Keratinocyte (primary cell): ENCODE measurements around the gene GAB1. TPM values are rescaled to one million over a fixed set of nuclear protein-coding genes. Genes with fewer than 3 reads are reported as not detected.

Experiments used
- DNase-seq: peaks from one replicate; pipeline ENCODE4 v3.0.0-alpha.2; 2011; ENCODE audit warnings: low read depth, missing footprints, low spot score
- FAIRE-seq: peaks from 2 replicates; lab custom pipeline; 2011; peaks lifted over from hg19 to GRCh38; lab: Jason Lieb, UNC
- H2AFZ ChIP-seq: 2 replicates; pipeline ENCODE4 v1.6.0; 2012; ENCODE audit warnings: low read length, control low read depth, inconsistent platforms; ENCODE audit not compliant: control insufficient read depth
- H3K27ac ChIP-seq: 2 replicates; pipeline ENCODE4 v1.5.1; 2011; ENCODE audit warnings: low read length; ENCODE audit not compliant: control insufficient read depth, insufficient read depth
- H3K27me3 ChIP-seq: 3 replicates; pipeline ENCODE4 v1.6.0; 2011; ENCODE audit warnings: low read length; ENCODE audit not compliant: control insufficient read depth, insufficient read depth; ENCODE audit errors: extremely low read depth
- H3K36me3 ChIP-seq, 2 experiments: 2 replicates in 1 of 2; 3 replicates in 1 of 2; pipeline ENCODE4 v1.5.1; 2011; ENCODE audit warnings: low read length in 2 of 2, mild to moderate bottlenecking in 1 of 2; ENCODE audit not compliant: control insufficient read depth in 2 of 2, insufficient read depth in 2 of 2; ENCODE audit errors: extremely low read depth in 1 of 2
- H3K4me1 ChIP-seq: 3 replicates; pipeline ENCODE4 v1.5.1; 2011; ENCODE audit warnings: low read length; ENCODE audit not compliant: control insufficient read depth, insufficient read depth; ENCODE audit errors: extremely low read depth
- H3K4me2 ChIP-seq: 3 replicates; pipeline ENCODE4 v1.6.0; 2011; ENCODE audit warnings: low read depth, low read length; ENCODE audit not compliant: control insufficient read depth, insufficient read depth; ENCODE audit errors: extremely low read depth
- H3K4me3 ChIP-seq, 3 experiments: fragments of 200-600 bp in 1 of 3; sonication (generic) in 1 of 3; 2 replicates in 2 of 3; 3 replicates in 1 of 3; pipeline ENCODE4 v1.5.1; 2011 to 2016; ENCODE audit warnings: low read length in 3 of 3, mild to moderate bottlenecking in 3 of 3, control low read depth in 2 of 3, inconsistent platforms in 1 of 3, low read depth in 1 of 3, mixed read lengths in 1 of 3, mixed run types in 1 of 3, moderate library complexity in 1 of 3; ENCODE audit not compliant: control insufficient read depth in 2 of 3, insufficient read depth in 2 of 3; ENCODE audit errors: extremely low read depth in 1 of 3
- H3K79me2 ChIP-seq: 2 replicates; pipeline ENCODE4 v1.6.0; 2012; ENCODE audit warnings: low read length; ENCODE audit not compliant: control insufficient read depth, insufficient read depth
- H3K9ac ChIP-seq: 3 replicates; pipeline ENCODE4 v1.6.0; 2011; ENCODE audit warnings: low read length; ENCODE audit not compliant: control insufficient read depth, insufficient read depth; ENCODE audit errors: extremely low read depth
- H3K9me1 ChIP-seq: 3 replicates; pipeline ENCODE4 v1.6.0; 2011; ENCODE audit warnings: low read length; ENCODE audit not compliant: control insufficient read depth, insufficient read depth; ENCODE audit errors: extremely low read depth
- H3K9me3 ChIP-seq: 2 replicates; pipeline ENCODE4 v1.5.1; 2012; ENCODE audit warnings: low read depth, low read length; ENCODE audit not compliant: control insufficient read depth
- H4K20me1 ChIP-seq: 3 replicates; pipeline ENCODE4 v1.6.0; 2011; ENCODE audit warnings: low read length; ENCODE audit not compliant: control insufficient read depth, insufficient read depth; ENCODE audit errors: extremely low read depth
- EZH2 ChIP-seq: IDR thresholded peaks from one replicate; pipeline ENCODE4 v1.6.1; 2012; ENCODE audit warnings: inconsistent platforms, mild to moderate bottlenecking, low read length, moderate library complexity
- dilution Hi-C: fragments of 300-500 bp; cut with MboI; formaldehyde crosslinking; loops from one replicate; pipeline ENCODE4 v1.7.0; 2020; ENCODE audit warnings: low sequenced_read_pairs; ENCODE audit not compliant: extremely low pct_ligation_motif_present
- polyA plus RNA-seq, 5 experiments: library from polyadenylated mRNA; depleted of rRNA in 3 of 5; stranded (reverse) in 3 of 5; stranded (forward) in 1 of 5; unstranded in 1 of 5; fragments of >200 nt; gene quantifications; 1 replicate in 1 of 5; 2 replicates in 3 of 5; 3 replicates in 1 of 5; pipeline versions ENCODE4 v1.2.1 to v1.2.3, GENCODE V29; 2011 to 2012; ENCODE audit warnings: missing spikeins in 2 of 5, low read depth in 1 of 5, low replicate concordance in 1 of 5
- TF ChIP-seq, protein P1 (sequence below), 3 experiments: IDR thresholded peaks in 1 of 3; conservative IDR thresholded peaks in 1 of 3; optimal IDR thresholded peaks in 1 of 3; 2 replicates in 2 of 3; 3 replicates in 1 of 3; pipeline versions ENCODE3 to v1.5.1; 2011; ENCODE audit warnings: low read length in 3 of 3, mild to moderate bottlenecking in 3 of 3, moderate library complexity in 2 of 3, control low read depth in 1 of 3, inconsistent platforms in 1 of 3; ENCODE audit not compliant: insufficient read depth in 2 of 3; ENCODE audit errors: extremely low read depth in 1 of 3

Gene GAB1
- polyA plus RNA-seq, 1 donor (not counting 4 experiments of a cell fraction or from before 2014, with no cell fraction given) = 11.0 TPM

DNA sequence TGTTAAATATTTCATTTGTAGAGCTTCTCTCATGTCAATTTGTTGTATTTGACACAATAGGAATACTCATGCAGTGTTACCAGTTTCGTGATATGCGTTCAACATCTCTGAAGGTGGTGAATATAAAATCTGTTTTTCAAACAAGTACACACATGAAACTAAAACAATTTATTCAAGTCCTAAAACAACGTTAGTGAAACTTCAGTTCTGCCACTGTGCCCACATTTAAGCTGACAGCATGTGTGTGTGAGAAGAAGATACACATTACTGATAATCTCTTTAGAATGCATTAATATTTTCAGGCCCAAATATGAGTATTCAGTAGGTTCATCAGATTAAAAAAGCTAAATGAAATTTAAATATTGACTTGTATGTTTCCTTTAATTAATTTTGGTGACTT is 21.7 kb downstream of the GAB1 start:
- Histone ChIP-seq H3K79me2 (peaks cover 24% of the 10 kb centered on the region), H3K9ac (peak overlapping the region; percentile 36), H3K27me3 (no peaks in the 10 kb centered on the region), H3K27ac (peak overlapping the region; percentile 88), H3K36me3 (no peaks in the 10 kb centered on the region), H2AFZ (no peak overlapping the region), H3K4me1 (peaks cover 63% of the 10 kb centered on the region), H3K9me1 (no peaks in the 10 kb centered on the region), H4K20me1 (no peaks in the 10 kb centered on the region), H3K4me2 (peak overlapping the region; percentile 88), H3K4me3 (peak overlapping the region in 1 of 3 experiments; percentile 10), H3K9me3 (no peaks in the 10 kb centered on the region)
- dilution Hi-C loops = no loop called here
- peak; percentile 34 for FAIRE-seq
- no peak for DNase-seq
- TF ChIP-seq, protein P1, sequence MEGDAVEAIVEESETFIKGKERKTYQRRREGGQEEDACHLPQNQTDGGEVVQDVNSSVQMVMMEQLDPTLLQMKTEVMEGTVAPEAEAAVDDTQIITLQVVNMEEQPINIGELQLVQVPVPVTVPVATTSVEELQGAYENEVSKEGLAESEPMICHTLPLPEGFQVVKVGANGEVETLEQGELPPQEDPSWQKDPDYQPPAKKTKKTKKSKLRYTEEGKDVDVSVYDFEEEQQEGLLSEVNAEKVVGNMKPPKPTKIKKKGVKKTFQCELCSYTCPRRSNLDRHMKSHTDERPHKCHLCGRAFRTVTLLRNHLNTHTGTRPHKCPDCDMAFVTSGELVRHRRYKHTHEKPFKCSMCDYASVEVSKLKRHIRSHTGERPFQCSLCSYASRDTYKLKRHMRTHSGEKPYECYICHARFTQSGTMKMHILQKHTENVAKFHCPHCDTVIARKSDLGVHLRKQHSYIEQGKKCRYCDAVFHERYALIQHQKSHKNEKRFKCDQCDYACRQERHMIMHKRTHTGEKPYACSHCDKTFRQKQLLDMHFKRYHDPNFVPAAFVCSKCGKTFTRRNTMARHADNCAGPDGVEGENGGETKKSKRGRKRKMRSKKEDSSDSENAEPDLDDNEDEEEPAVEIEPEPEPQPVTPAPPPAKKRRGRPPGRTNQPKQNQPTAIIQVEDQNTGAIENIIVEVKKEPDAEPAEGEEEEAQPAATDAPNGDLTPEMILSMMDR (optimal IDR thresholded peaks at IDR 0.05 in 1 of 3, IDR thresholded peaks at IDR 0.05 in 1 of 3, conservative IDR thresholded peaks at IDR 0.05 in 1 of 3; ENCODE audit: extremely low read depth in 1 of 3, insufficient read depth in 2 of 3, low read length in 3 of 3) = no peak
- no peak for TF ChIP-seq EZH2

- Histone ChIP-seq H3K79me2 (peaks cover 20% of the 10 kb centered on the region), H3K36me3 (no peaks in the 10 kb centered on the region), H3K4me1 (peaks cover 63% of the 10 kb centered on the region), H3K9me3 (no peaks in the 10 kb centered on the region), H3K9me1 (no peaks in the 10 kb centered on the region), H2AFZ (no peak overlapping the region), H3K9ac (peak overlapping the region; percentile 46), H3K27ac (peak overlapping the region; percentile 88), H3K4me2 (peak overlapping the region; percentile 88), H3K27me3 (no peaks in the 10 kb centered on the region), H3K4me3 (peak overlapping the region in 2 of 3 experiments; percentile 16 to 48), H4K20me1 (no peaks in the 10 kb centered on the region)
- TF ChIP-seq, protein P1 (optimal IDR thresholded peaks at IDR 0.05 in 1 of 3, IDR thresholded peaks at IDR 0.05 in 1 of 3, conservative IDR thresholded peaks at IDR 0.05 in 1 of 3; ENCODE audit: extremely low read depth in 1 of 3, insufficient read depth in 2 of 3, low read length in 3 of 3) = no peak
- TF ChIP-seq EZH2 = no peak
- FAIRE-seq (peak; percentile 83), DNase-seq (no peak)
- dilution Hi-C loops = no loop called here
These were observed 22.4 kb downstream of the GAB1 start for GRCh38 chr4:143358923-143359643.
